ENCODE results near the gene MYLIP. TPM values are rescaled to one million over a fixed set of nuclear protein-coding genes. Genes with fewer than 3 reads are reported as not detected.

Gene MYLIP
- total RNA-seq, 4 donors from 2014 or later, result 33.5 to 61.8 (median 35.3) TPM

DNA sequence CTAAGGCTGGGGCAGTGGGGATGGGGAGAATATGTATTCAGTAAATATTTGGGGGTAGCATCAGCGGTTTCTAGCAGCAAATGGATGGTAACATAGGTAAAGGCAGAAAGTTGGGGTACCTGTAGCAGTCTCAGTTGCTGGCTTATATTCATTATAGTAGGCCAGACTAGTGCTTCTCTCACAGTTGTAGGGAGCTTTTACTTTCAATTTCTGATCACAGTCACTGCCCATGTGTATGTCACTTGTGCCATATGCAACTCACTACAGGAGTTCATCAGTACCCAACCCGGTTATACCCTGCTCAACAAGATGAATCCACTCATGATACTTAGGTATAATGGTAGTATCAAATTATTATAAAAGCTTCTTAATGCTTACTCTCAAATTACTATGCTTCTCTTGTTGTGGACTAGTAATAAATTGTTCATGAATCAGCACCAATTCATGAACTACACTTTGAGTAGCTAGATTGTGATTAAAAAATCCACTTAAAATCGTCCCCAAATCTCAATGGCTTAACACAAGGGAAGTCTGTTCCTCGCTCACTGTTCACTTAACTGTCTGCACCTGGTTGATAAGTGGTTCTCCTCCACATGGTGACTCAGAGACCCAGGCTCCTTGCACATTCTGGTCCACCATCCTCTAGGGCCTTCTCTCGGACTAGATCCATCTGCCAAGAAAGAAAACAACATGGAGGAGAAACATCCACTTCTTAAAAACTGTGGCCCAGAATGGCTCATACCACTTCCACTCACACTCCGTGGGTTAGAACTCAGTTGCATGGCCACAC lies 31.3 kb upstream of the MYLIP start:
- H3K27ac ChIP-seq (replicated peaks in 1 of 4), result no peak overlapping the region
- intact Hi-C loops (cut with DNase I), result no loop called here
- H3K4me3 ChIP-seq, result no peak overlapping the region
- no peaks in the 10 kb centered on the region for H3K9me3 ChIP-seq
- no peaks in the 10 kb centered on the region for H3K4me1 ChIP-seq
- WGBS, result 94% methylated on average over 6 of the region's 6 CpGs
- no peaks in the 10 kb centered on the region for H3K27me3 ChIP-seq
- H3K36me3 ChIP-seq, result no peaks in the 10 kb centered on the region
- TF ChIP-seq POLR2AphosphoS5 (IDR thresholded peaks at IDR 0.05) (no peak), EP300 (IDR thresholded peaks at IDR 0.05) (no peak), POLR2A (IDR thresholded peaks at IDR 0.05; ENCODE audit: low read depth) (no peak)
- TF ChIP-seq, protein P1, sequence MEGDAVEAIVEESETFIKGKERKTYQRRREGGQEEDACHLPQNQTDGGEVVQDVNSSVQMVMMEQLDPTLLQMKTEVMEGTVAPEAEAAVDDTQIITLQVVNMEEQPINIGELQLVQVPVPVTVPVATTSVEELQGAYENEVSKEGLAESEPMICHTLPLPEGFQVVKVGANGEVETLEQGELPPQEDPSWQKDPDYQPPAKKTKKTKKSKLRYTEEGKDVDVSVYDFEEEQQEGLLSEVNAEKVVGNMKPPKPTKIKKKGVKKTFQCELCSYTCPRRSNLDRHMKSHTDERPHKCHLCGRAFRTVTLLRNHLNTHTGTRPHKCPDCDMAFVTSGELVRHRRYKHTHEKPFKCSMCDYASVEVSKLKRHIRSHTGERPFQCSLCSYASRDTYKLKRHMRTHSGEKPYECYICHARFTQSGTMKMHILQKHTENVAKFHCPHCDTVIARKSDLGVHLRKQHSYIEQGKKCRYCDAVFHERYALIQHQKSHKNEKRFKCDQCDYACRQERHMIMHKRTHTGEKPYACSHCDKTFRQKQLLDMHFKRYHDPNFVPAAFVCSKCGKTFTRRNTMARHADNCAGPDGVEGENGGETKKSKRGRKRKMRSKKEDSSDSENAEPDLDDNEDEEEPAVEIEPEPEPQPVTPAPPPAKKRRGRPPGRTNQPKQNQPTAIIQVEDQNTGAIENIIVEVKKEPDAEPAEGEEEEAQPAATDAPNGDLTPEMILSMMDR (IDR thresholded peaks at IDR 0.05), result no peak
- no peak for DNase-seq (ENCODE audit: extremely low spot score)

DNA sequence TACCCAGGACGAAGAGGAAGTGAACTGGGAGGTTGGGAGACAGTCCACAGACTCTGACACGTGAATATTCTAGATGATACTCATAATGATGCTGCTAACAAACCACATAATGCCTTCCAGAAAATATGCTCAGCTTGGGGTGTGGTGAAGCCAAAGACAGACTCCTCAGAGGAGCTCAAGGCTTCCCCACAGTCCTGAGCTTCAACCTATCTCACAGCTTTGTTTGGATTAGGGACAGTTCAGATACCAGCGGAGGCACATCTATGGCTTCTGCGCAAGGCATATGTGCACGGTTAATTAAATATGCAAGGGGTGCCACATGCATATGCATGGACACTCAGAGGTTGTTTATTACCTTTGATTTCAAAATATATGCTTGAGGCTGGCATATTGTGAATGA lies 30.7 kb upstream of the MYLIP start:
- Histone ChIP-seq H3K4me3 (no peak overlapping the region), H3K36me3 (no peaks in the 10 kb centered on the region), H3K9me3 (no peaks in the 10 kb centered on the region), H3K4me1 (no peaks in the 10 kb centered on the region), H3K27me3 (no peaks in the 10 kb centered on the region), H3K27ac (replicated peaks in 1 of 4) (no peak overlapping the region)
- no peak for DNase-seq (ENCODE audit: extremely low spot score)
- WGBS, result 95% methylated on average over 5 of the region's 5 CpGs
- intact Hi-C loops (cut with DNase I), result no loop called here
- TF ChIP-seq POLR2A (IDR thresholded peaks at IDR 0.05; ENCODE audit: low read depth), result no peak
- TF ChIP-seq, protein P1 (IDR thresholded peaks at IDR 0.05), result no peak
- TF ChIP-seq POLR2AphosphoS5 (IDR thresholded peaks at IDR 0.05), result no peak
- no peak for TF ChIP-seq EP300 (IDR thresholded peaks at IDR 0.05)

DNA sequence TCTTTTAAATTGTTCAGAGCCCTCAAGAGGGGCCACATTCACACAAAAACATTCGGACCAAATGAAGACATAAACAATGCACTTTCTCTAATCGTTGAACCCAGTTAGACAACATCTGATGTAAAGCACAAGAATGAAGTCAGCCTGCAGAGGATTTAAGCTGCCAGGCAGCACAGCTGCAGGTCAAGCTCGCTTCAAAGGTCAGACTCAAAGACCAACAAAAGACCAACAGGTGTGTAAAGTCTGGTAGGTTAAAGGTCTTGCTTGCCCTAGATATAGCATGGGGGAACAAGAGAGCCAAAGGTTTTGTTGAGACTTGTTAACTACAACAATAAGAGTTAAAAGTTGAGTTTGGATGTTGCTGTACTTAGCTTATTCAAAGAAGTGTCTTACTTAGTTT lies 26.7 kb upstream of the MYLIP start:
- WGBS, result 80% methylated on average over 3 of the region's 3 CpGs
- DNase-seq (ENCODE audit: extremely low spot score), result no peak
- TF ChIP-seq POLR2AphosphoS5 (IDR thresholded peaks at IDR 0.05) (no peak), POLR2A (IDR thresholded peaks at IDR 0.05; ENCODE audit: low read depth) (no peak), EP300 (IDR thresholded peaks at IDR 0.05) (no peak)
- TF ChIP-seq, protein P1 (IDR thresholded peaks at IDR 0.05), result no peak

DNA sequence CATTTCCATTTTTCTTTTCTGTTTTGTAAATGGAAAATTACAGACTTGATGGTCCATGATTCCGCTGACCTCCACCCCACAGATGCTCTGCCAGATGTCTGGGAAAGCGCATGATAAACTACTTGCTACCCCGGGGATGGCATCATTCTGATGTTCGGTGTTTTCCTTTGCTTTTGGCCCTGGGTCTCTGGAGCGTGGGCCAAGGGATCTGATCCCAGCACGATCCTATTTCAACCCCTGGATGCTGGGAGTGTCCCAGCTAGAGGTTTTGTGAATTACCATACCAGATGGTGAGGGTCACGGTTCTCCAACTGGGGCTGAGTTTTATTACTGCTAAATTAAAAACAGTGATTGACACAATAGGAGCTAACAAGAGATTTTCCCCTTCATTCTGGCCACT lies 25.2 kb upstream of the MYLIP start:
- Histone ChIP-seq H3K36me3 (no peaks in the 10 kb centered on the region), H3K27me3 (no peaks in the 10 kb centered on the region), H3K9me3 (no peaks in the 10 kb centered on the region), H3K4me1 (peaks cover 0 to 1% (median 0%) of the 10 kb centered on the region in 4 donors), H3K27ac (replicated peaks in 1 of 4) (no peak overlapping the region), H3K4me3 (no peak overlapping the region)
- DNase-seq (ENCODE audit: extremely low spot score), result no peak
- TF ChIP-seq POLR2AphosphoS5 (IDR thresholded peaks at IDR 0.05) (no peak), POLR2A (IDR thresholded peaks at IDR 0.05; ENCODE audit: low read depth) (no peak), EP300 (IDR thresholded peaks at IDR 0.05) (no peak)
- TF ChIP-seq, protein P1 (IDR thresholded peaks at IDR 0.05), result no peak
- intact Hi-C loops (cut with DNase I), result no loop called here
- 87% methylated on average over 7 of the region's 7 CpGs for WGBS

More for the DNA sequence above, 26.7 kb upstream of the MYLIP start:
- no peaks in the 10 kb centered on the region for H3K27me3 ChIP-seq
- no peaks in the 10 kb centered on the region for H3K9me3 ChIP-seq
- intact Hi-C loops (cut with DNase I), result no loop called here
- H3K27ac ChIP-seq (replicated peaks in 1 of 4), result no peak overlapping the region
- no peaks in the 10 kb centered on the region for H3K36me3 ChIP-seq
- H3K4me1 ChIP-seq, result no peaks in the 10 kb centered on the region
- H3K4me3 ChIP-seq, result no peak overlapping the region
